Upper lobe of left lung (tissue), 4 donors: ENCODE data around the gene PPTC7.

Source experiments
- CTCF ChIP-seq, 6 experiments: fragments of 450-650 bp in 4 of 6; fragments of 200-600 bp in 2 of 6; sonication (generic) in 2 of 6; IDR thresholded peaks; one replicate each; pipeline ENCODE4 v1.5.1; 2016 to 2019; ENCODE audit warnings: antibody characterized with exemption in 6 of 6
- EP300 ChIP-seq, 4 donors: sonication (generic); formaldehyde crosslinking; IDR thresholded peaks; one replicate each; pipeline ENCODE4 v1.5.1; 2017; ENCODE audit warnings: antibody characterized with exemption in 4 of 4, control low read depth in 2 of 4
- POLR2A ChIP-seq, 4 donors: fragments of 450-650 bp; IDR thresholded peaks; one replicate each; pipeline ENCODE4 v1.5.1; 2016 to 2017; ENCODE audit warnings: antibody characterized with exemption in 4 of 4, mild to moderate bottlenecking in 2 of 4
- POLR2AphosphoS5 ChIP-seq, 2 donors: sonication (generic); formaldehyde crosslinking; IDR thresholded peaks; one replicate each; pipeline ENCODE4 v1.5.1; 2017; ENCODE audit warnings: antibody characterized with exemption in 2 of 2

GRCh38 chr12:110600254-110600653 lies 17.1 kb upstream of the PPTC7 start:
- peak in 4 of 6 experiments; percentile 46 to 69 (median 62) for TF ChIP-seq CTCF (IDR thresholded peaks at IDR 0.05)
- TF ChIP-seq POLR2A (IDR thresholded peaks at IDR 0.05), result no peak
- TF ChIP-seq EP300 (IDR thresholded peaks at IDR 0.05), result no peak
- TF ChIP-seq POLR2AphosphoS5 (IDR thresholded peaks at IDR 0.05), result no peak
